GM12874 (cell line): ENCODE data around the gene CARMIL1.

Source experiments
- TF ChIP-seq, protein P1 (sequence below): IDR thresholded peaks from 2 replicates; pipeline ENCODE4 v1.5.1; 2011; ENCODE audit warnings: low read depth, mild to moderate bottlenecking, control low read depth, low read length, moderate library complexity; ENCODE audit not compliant: insufficient read depth

Gene CARMIL1

GRCh38 chr6:25488156-25488555 is 209.0 kb downstream of the CARMIL1 start:
- TF ChIP-seq, protein P1, sequence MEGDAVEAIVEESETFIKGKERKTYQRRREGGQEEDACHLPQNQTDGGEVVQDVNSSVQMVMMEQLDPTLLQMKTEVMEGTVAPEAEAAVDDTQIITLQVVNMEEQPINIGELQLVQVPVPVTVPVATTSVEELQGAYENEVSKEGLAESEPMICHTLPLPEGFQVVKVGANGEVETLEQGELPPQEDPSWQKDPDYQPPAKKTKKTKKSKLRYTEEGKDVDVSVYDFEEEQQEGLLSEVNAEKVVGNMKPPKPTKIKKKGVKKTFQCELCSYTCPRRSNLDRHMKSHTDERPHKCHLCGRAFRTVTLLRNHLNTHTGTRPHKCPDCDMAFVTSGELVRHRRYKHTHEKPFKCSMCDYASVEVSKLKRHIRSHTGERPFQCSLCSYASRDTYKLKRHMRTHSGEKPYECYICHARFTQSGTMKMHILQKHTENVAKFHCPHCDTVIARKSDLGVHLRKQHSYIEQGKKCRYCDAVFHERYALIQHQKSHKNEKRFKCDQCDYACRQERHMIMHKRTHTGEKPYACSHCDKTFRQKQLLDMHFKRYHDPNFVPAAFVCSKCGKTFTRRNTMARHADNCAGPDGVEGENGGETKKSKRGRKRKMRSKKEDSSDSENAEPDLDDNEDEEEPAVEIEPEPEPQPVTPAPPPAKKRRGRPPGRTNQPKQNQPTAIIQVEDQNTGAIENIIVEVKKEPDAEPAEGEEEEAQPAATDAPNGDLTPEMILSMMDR, result no peak

DNA sequence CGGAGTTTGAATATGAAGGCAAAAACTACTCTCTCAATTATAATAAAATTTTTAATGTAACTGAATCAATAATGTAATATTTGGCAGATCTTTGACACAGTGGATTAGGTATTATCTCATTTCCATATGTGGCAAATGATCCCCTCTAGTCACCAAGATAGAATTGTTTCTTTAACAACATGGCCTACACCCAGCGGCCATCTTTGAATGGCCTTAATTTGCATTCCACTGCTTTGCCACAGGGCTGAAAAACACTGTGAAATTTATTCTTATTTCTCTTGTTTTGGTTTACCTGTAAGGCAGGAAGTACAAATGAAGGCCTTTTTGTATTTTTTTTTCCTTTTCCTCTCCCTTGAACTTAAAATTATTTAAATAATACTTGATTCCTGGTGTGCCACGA is 210.2 kb downstream of the CARMIL1 start:
- TF ChIP-seq, protein P1, result no peak

DNA sequence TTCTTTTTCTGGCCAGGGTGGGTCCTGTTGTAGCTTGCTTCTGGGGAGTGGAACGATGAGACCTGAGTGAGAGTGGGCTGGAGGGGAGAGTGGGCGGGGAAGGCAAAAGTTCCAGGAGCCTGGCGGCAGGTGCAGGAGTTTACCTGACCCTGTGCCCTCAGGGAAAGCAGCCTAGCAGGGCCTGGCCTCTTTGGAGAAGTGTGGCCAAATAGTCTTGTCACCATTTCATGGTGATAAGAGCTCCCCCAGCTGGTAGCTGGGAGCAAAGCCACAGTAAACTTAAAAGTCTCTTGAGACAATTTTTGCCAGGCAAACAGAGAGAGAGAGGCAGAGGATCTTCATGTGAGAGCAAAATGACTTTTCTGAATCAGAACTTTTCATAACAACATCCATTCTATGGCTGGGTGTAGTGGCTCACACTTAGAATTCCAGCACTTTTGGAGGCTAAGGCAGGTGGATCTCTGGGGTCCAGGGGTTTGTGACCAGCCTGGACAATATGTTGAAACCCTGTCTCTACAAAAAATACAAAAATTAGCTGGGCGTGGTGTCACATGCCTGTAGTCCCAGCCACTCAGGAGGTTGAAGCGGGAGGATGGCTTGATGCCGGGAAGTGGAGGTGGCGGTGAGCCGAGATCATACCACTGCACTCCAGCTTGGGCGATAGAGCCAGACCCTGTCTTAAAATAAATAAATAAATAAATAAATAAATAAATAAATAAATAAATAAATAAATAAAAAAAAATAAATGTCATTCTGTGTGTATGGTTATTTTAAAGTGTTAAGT is 211.0 kb downstream of the CARMIL1 start:
- TF ChIP-seq, protein P1, result peak; percentile 75

- TF ChIP-seq, protein P1, result no peak
Measured at GRCh38 chr6:25492951-25493350, 213.8 kb downstream of the CARMIL1 start.

DNA sequence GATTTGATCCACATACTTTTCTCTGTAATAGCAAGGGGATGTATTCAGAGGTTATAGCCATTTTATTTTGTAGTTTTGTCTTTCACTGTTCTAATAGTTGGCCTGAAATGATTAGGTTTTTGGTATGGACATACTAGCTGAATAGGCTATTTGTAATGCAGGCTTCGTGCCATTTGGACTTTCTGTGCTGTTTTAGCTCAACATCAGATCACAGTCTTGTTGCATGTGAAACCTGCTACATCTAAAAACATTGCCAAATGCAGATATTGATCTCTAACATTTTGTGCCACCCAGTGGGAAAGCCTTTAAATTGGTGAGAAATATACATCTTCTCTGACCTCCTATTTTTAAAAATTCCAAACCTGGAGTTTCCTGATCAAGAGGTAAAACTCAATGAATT is 215.3 kb downstream of the CARMIL1 start:
- TF ChIP-seq, protein P1, result no peak

GRCh38 chr6:25497383-25498040 is 218.3 kb downstream of the CARMIL1 start:
- TF ChIP-seq, protein P1, result no peak

GRCh38 chr6:25498505-25498904 is 219.3 kb downstream of the CARMIL1 start:
- TF ChIP-seq, protein P1, result no peak
